Measurements from ENCODE around the gene PLPP3.

The PLPP3 gene

GRCh38 chr1:56531624-56532349 lies 47.6 kb downstream of the PLPP3 start (continued):
- no peak for TF ChIP-seq ZNF280C (tag by site-specific recombination; IDR thresholded peaks at IDR 0.05)
- no peak for TF ChIP-seq ZNF174 (tag by site-specific recombination; IDR thresholded peaks at IDR 0.05)
- peak; percentile 81 for TF ChIP-seq SP7 (tag by site-specific recombination; IDR thresholded peaks at IDR 0.05)
- no peak for TF ChIP-seq PATZ1 (tag by site-specific recombination; IDR thresholded peaks at IDR 0.05)
- no peak for TF ChIP-seq ZNF768 (tag by site-specific recombination; IDR thresholded peaks at IDR 0.05)
- TF ChIP-seq ZNF549 (tag by site-specific recombination; IDR thresholded peaks at IDR 0.05), result no peak
- no peak for TF ChIP-seq ZNF654 (tag by site-specific recombination; IDR thresholded peaks at IDR 0.05; ENCODE audit: low read depth)
- TF ChIP-seq ZNF391 (tag by site-specific recombination; IDR thresholded peaks at IDR 0.05; ENCODE audit: borderline replicate concordance, low read depth), result no peak
- no peak for TF ChIP-seq ZNF23 (tag by site-specific recombination; IDR thresholded peaks at IDR 0.05; ENCODE audit: borderline replicate concordance)
- no peak for TF ChIP-seq ZNF221 (tag by site-specific recombination; IDR thresholded peaks at IDR 0.05; ENCODE audit: borderline replicate concordance)
- TF ChIP-seq ZNF202 (tag by site-specific recombination; IDR thresholded peaks at IDR 0.05; ENCODE audit: borderline replicate concordance), result no peak
- no peak for TF ChIP-seq ZNF354C (tag by site-specific recombination; IDR thresholded peaks at IDR 0.05; ENCODE audit: borderline replicate concordance, low read depth)
- no peak for TF ChIP-seq ZNF280D (tag by site-specific recombination; IDR thresholded peaks at IDR 0.05)
- no peak for TF ChIP-seq ZEB2 (tag by site-specific recombination; IDR thresholded peaks at IDR 0.05)
- TF ChIP-seq ZBTB7A (tag by site-specific recombination; IDR thresholded peaks at IDR 0.05; ENCODE audit: low read depth), result no peak
- no peak for TF ChIP-seq ZNF114 (tag by site-specific recombination; IDR thresholded peaks at IDR 0.05)
- TF ChIP-seq ZBTB6 (tag by site-specific recombination; IDR thresholded peaks at IDR 0.05), result no peak
- TF ChIP-seq ZFP41 (tag by site-specific recombination; IDR thresholded peaks at IDR 0.05; ENCODE audit: borderline replicate concordance), result no peak
- TF ChIP-seq ZNF76 (tag by site-specific recombination; IDR thresholded peaks at IDR 0.05; ENCODE audit: borderline replicate concordance, low read depth), result no peak
- TF ChIP-seq ZNF707 (tag by site-specific recombination; IDR thresholded peaks at IDR 0.05), result no peak
- no peak for TF ChIP-seq ZNF324 (tag by site-specific recombination; IDR thresholded peaks at IDR 0.05)
- TF ChIP-seq ZXDB (tag by site-specific recombination; IDR thresholded peaks at IDR 0.05), result peak; percentile 90
- no peak for TF ChIP-seq ZNF544 (tag by site-specific recombination; IDR thresholded peaks at IDR 0.05)
- TF ChIP-seq BCL6B (tag by site-specific recombination; IDR thresholded peaks at IDR 0.05), result no peak
- no peak for TF ChIP-seq ZNF223 (tag by site-specific recombination; IDR thresholded peaks at IDR 0.05)
- no peak for TF ChIP-seq ZNF645 (tag by site-specific recombination; IDR thresholded peaks at IDR 0.05)
- TF ChIP-seq ZNF624 (tag by site-specific recombination; IDR thresholded peaks at IDR 0.05), result no peak

All from HEK293 (cell line).